HEK293 (cell line): Measurements from ENCODE around the gene LCN1.

Experiments used
- CTCF ChIA-PET: fragments of 350-600 bp; formaldehyde crosslinking; extraction: SDS; loops from one replicate; lab custom pipeline; 2021; ENCODE audit warnings: antibody characterized with exemption; lab: Yijun Ruan, JAX
- POLR2A ChIA-PET: fragments of 300-600 bp; formaldehyde crosslinking; extraction: SDS; loops from one replicate; lab custom pipeline; 2020; ENCODE audit warnings: antibody characterized with exemption, inconsistent platforms; lab: Yijun Ruan, JAX
- H3K27ac ChIP-seq: fragments of 200-500 bp; sonication (Bioruptor generic); 2 replicates; pipeline ENCODE4 v1.5.1; 2014; ENCODE audit warnings: low read depth, low read length, control low read depth, inconsistent platforms; ENCODE audit errors: extremely low read depth
- H3K36me3 ChIP-seq, 2 experiments: fragments of 200-500 bp in 1 of 2; sonication (Bioruptor generic) in 1 of 2; 1 replicate in 1 of 2; 2 replicates in 1 of 2; pipeline ENCODE4 v1.5.1; 2014 to 2017; ENCODE audit warnings: inconsistent platforms in 2 of 2, low read length in 2 of 2; ENCODE audit not compliant: control insufficient read depth in 2 of 2, insufficient read depth in 1 of 2
- H3K4me1 ChIP-seq: fragments of 200-500 bp; sonication (Bioruptor generic); 2 replicates; pipeline ENCODE4 v1.5.1; 2014; ENCODE audit warnings: mild to moderate bottlenecking, low read length, inconsistent platforms; ENCODE audit not compliant: control insufficient read depth, insufficient read depth
- H3K4me3 ChIP-seq: 2 replicates; pipeline ENCODE4 v1.5.1; 2011; ENCODE audit warnings: low read depth, mild to moderate bottlenecking, control low read depth, low read length, moderate library complexity
- H3K9me3 ChIP-seq: fragments of 200-500 bp; sonication (Bioruptor generic); 2 replicates; pipeline ENCODE4 v1.5.1; 2014; ENCODE audit warnings: low read depth, low read length, inconsistent platforms; ENCODE audit not compliant: control insufficient read depth, insufficient read depth
- GFI1B ChIP-seq: fragments of 450-650 bp; formaldehyde crosslinking; IDR thresholded peaks from 2 replicates; pipeline ENCODE4 v1.5.1; 2016; ENCODE audit warnings: missing biosample characterization, missing genetic modification characterization
- GLI4 ChIP-seq: fragments of 450-650 bp; formaldehyde crosslinking; IDR thresholded peaks from 2 replicates; pipeline ENCODE4 v1.5.1; 2016; ENCODE audit warnings: missing biosample characterization, missing genetic modification characterization
- OVOL3 ChIP-seq: fragments of 450-650 bp; formaldehyde crosslinking; IDR thresholded peaks from 2 replicates; pipeline ENCODE4 v1.5.1; 2016; ENCODE audit warnings: missing biosample characterization, missing genetic modification characterization
- SP2 ChIP-seq: fragments of 450-650 bp; formaldehyde crosslinking; IDR thresholded peaks from 2 replicates; pipeline ENCODE4 v1.5.1; 2016; ENCODE audit warnings: missing biosample characterization, missing genetic modification characterization
- ZBTB7A ChIP-seq: fragments of 450-650 bp; formaldehyde crosslinking; IDR thresholded peaks from 2 replicates; pipeline ENCODE4 v1.5.1; 2016; ENCODE audit warnings: low read depth, missing biosample characterization, missing genetic modification characterization
- ZBTB8A ChIP-seq: fragments of 450-650 bp; formaldehyde crosslinking; IDR thresholded peaks from 2 replicates; pipeline ENCODE4 v1.5.1; 2016; ENCODE audit warnings: missing biosample characterization, missing genetic modification characterization
- ZFP3 ChIP-seq: fragments of 450-650 bp; formaldehyde crosslinking; IDR thresholded peaks from 2 replicates; pipeline ENCODE4 v1.5.1; 2016; ENCODE audit warnings: low read depth, missing biosample characterization, missing genetic modification characterization
- ZFP37 ChIP-seq: fragments of 450-650 bp; formaldehyde crosslinking; IDR thresholded peaks from 2 replicates; pipeline ENCODE4 v1.5.1; 2016; ENCODE audit warnings: missing biosample characterization, missing genetic modification characterization
- ZNF121 ChIP-seq: fragments of 450-650 bp; formaldehyde crosslinking; IDR thresholded peaks from 2 replicates; pipeline ENCODE4 v1.5.1; 2016; ENCODE audit warnings: missing biosample characterization, missing genetic modification characterization
- ZNF157 ChIP-seq: fragments of 450-650 bp; formaldehyde crosslinking; IDR thresholded peaks from 2 replicates; pipeline ENCODE4 v1.5.1; 2016; ENCODE audit warnings: missing biosample characterization, missing genetic modification characterization
- ZNF174 ChIP-seq: fragments of 450-650 bp; formaldehyde crosslinking; IDR thresholded peaks from 2 replicates; pipeline ENCODE4 v1.5.0; 2017; ENCODE audit warnings: missing biosample characterization, mild to moderate bottlenecking, missing genetic modification characterization
- ZNF221 ChIP-seq: fragments of 450-650 bp; formaldehyde crosslinking; IDR thresholded peaks from 2 replicates; pipeline ENCODE4 v1.5.1; 2017; ENCODE audit warnings: missing biosample characterization, missing genetic modification characterization, borderline replicate concordance
- ZNF23 ChIP-seq: fragments of 450-650 bp; formaldehyde crosslinking; IDR thresholded peaks from 2 replicates; pipeline ENCODE4 v1.5.1; 2016; ENCODE audit warnings: missing biosample characterization, missing genetic modification characterization, borderline replicate concordance
- ZNF292 ChIP-seq: fragments of 450-650 bp; formaldehyde crosslinking; IDR thresholded peaks from 2 replicates; pipeline ENCODE4 v1.5.1; 2016; ENCODE audit warnings: low read depth, missing biosample characterization, missing genetic modification characterization, borderline replicate concordance
- ZNF324 ChIP-seq: fragments of 450-650 bp; formaldehyde crosslinking; IDR thresholded peaks from 2 replicates; pipeline ENCODE4 v1.5.1; 2016; ENCODE audit warnings: missing biosample characterization, missing genetic modification characterization
- ZNF416 ChIP-seq: fragments of 450-650 bp; formaldehyde crosslinking; IDR thresholded peaks from 2 replicates; pipeline ENCODE4 v1.5.1; 2016; ENCODE audit warnings: missing biosample characterization, missing genetic modification characterization
- ZNF48 ChIP-seq: fragments of 450-650 bp; formaldehyde crosslinking; IDR thresholded peaks from 2 replicates; pipeline ENCODE4 v1.5.1; 2016; ENCODE audit warnings: missing biosample characterization, missing genetic modification characterization
- ZNF521 ChIP-seq: fragments of 450-650 bp; formaldehyde crosslinking; IDR thresholded peaks from 2 replicates; pipeline ENCODE4 v1.5.1; 2017; ENCODE audit warnings: missing biosample characterization, mild to moderate bottlenecking, missing genetic modification characterization
- ZNF529 ChIP-seq: fragments of 450-650 bp; formaldehyde crosslinking; IDR thresholded peaks from 2 replicates; pipeline ENCODE4 v1.5.1; 2017; ENCODE audit warnings: missing genetic modification characterization, missing biosample characterization; ENCODE audit not compliant: insufficient replicate concordance
- ZNF548 ChIP-seq: fragments of 450-650 bp; formaldehyde crosslinking; IDR thresholded peaks from 2 replicates; pipeline ENCODE4 v1.5.1; 2016; ENCODE audit warnings: missing biosample characterization, missing genetic modification characterization
- ZNF555 ChIP-seq: fragments of 450-650 bp; formaldehyde crosslinking; conservative IDR thresholded peaks from 2 replicates; pipeline ENCODE4 v1.5.1; 2017; ENCODE audit warnings: missing biosample characterization, mild to moderate bottlenecking, missing genetic modification characterization, inconsistent platforms
- ZNF664 ChIP-seq: fragments of 450-650 bp; formaldehyde crosslinking; IDR thresholded peaks from 2 replicates; pipeline ENCODE4 v1.5.1; 2016; ENCODE audit warnings: missing biosample characterization, missing genetic modification characterization
- ZNF776 ChIP-seq: fragments of 450-650 bp; formaldehyde crosslinking; IDR thresholded peaks from 2 replicates; pipeline ENCODE4 v1.5.0; 2017; ENCODE audit warnings: missing biosample characterization, missing genetic modification characterization, borderline replicate concordance
- ZNF777 ChIP-seq: fragments of 450-650 bp; formaldehyde crosslinking; IDR thresholded peaks from 2 replicates; pipeline ENCODE4 v1.5.1; 2017; ENCODE audit warnings: missing biosample characterization, missing genetic modification characterization, borderline replicate concordance
- ZNF843 ChIP-seq: fragments of 450-650 bp; formaldehyde crosslinking; IDR thresholded peaks from 2 replicates; pipeline ENCODE4 v1.5.1; 2016; ENCODE audit warnings: missing biosample characterization, missing genetic modification characterization
- TF ChIP-seq, protein P1 (sequence below): fragments of 450-650 bp; formaldehyde crosslinking; IDR thresholded peaks from 2 replicates; pipeline ENCODE4 v1.5.1; 2016; ENCODE audit warnings: missing biosample characterization, missing genetic modification characterization
- TF ChIP-seq, protein P2 (sequence below): fragments of 450-650 bp; formaldehyde crosslinking; IDR thresholded peaks from 2 replicates; pipeline ENCODE4 v1.5.1; 2016; ENCODE audit warnings: missing biosample characterization, missing genetic modification characterization, borderline replicate concordance

Gene LCN1

DNA sequence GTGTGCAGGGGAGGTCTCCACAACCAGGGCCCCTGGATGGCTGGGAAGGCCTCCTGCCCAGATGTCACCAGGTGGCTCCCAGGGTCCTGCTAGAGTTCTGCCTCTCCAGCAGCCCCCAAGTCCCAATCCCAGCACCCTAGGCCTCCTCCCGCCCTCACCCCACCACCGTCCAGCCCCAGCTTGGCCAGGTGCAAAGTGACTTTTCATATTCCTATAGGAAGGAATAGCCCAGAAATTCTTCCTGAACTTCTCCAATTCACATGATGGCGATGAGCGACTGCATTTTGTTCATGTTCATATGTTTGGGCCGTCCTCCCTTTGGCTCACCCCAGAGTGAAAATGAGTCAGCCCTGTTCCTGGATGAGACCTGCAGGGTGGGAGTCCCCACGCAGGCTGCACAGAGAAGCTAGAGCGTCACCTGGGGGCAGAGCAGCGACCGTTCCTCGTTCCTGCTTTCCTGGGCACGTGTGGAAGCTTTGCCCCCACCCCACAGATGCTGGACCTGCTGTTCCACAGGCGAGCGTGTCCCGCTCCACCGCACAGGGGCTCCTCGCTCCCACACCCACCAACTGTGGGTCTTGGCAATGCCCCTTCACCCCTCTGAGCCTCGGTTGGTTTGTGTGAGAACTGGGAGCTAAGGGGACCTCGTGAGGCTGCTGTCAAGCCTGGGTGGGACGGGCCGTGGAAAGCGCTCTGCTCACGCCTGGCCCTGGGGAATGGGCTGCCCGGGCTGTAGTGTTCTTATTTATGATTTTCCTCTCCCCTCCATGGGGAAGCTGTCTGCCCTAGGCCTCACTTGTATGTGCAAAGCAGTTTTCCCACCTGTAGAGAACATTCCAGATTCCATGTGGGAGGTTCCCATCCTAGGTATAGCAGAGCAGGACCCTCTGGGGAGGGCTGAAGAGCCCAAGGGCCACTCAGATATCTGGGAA, 13.9 kb upstream of the LCN1 start:
- TF ChIP-seq, protein P1, sequence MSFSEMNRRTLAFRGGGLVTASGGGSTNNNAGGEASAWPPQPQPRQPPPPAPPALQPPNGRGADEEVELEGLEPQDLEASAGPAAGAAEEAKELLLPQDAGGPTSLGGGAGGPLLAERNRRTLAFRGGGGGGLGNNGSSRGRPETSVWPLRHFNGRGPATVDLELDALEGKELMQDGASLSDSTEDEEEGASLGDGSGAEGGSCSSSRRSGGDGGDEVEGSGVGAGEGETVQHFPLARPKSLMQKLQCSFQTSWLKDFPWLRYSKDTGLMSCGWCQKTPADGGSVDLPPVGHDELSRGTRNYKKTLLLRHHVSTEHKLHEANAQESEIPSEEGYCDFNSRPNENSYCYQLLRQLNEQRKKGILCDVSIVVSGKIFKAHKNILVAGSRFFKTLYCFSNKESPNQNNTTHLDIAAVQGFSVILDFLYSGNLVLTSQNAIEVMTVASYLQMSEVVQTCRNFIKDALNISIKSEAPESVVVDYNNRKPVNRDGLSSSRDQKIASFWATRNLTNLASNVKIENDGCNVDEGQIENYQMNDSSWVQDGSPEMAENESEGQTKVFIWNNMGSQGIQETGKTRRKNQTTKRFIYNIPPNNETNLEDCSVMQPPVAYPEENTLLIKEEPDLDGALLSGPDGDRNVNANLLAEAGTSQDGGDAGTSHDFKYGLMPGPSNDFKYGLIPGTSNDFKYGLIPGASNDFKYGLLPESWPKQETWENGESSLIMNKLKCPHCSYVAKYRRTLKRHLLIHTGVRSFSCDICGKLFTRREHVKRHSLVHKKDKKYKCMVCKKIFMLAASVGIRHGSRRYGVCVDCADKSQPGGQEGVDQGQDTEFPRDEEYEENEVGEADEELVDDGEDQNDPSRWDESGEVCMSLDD (tag by site-specific recombination): no peak
- TF ChIP-seq ZNF555 (tag by site-specific recombination) (no peak), ZNF174 (tag by site-specific recombination) (no peak), SP2 (tag by site-specific recombination) (no peak), ZBTB7A (no peak), ZFP3 (tag by site-specific recombination) (no peak), ZBTB8A (no peak), ZNF664 (tag by site-specific recombination) (no peak), ZNF324 (tag by site-specific recombination) (no peak), GLI4 (no peak)
- TF ChIP-seq, all 188 proteins: peak for 0
- POLR2A ChIA-PET: no interaction called here
- Histone ChIP-seq H3K4me3 (no peak overlapping the region), H3K9me3 (no peaks in the 10 kb centered on the region), H3K4me1 (no peaks in the 10 kb centered on the region), H3K27ac (no peak overlapping the region), H3K36me3 (peaks cover 0 to 30% of the 10 kb centered on the region in 2 experiments; a peak in 2 of 3 replicates)
- CTCF ChIA-PET: interaction anchor here (0.6 to 0.7 kb wide), 2 partner anchors 13 to 416 kb away, joined by 3 read pairs; no protein-coding TSS in a partner anchor

DNA sequence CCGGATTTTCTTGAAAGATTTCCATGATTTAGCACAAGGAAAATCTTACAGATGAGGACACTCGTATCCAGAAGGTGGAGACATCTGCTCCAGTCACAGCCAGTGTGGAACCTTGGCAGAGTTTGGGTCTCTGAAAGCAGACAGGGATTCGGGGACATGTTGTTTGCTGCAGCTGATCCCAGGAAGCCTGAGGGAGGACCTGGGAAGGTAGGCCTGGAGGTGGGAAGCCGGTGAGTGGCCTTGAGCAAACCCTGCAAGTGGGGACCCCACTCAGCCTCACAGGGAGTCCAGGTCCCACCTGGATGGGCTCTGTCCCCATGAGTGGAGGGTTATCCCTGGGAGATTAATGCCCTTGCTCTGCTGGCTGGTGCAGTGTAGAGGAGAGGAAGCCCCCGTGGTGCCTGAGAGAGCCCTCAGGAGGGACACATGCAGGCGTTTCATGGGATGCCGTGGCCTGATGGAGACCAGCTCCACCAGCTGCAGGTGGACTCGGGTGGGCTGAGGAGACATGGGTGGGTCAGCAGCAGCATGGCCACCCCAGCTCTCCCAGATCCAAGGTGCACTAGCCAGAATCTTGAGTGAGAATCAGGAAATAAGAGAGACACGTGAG, 12.9 kb upstream of the LCN1 start:
- H3K36me3 ChIP-seq: peaks cover 0 to 20% of the 10 kb centered on the region in 2 experiments; a peak in 1 of 3 replicates
- no peak overlapping the region for H3K27ac ChIP-seq
- no peaks in the 10 kb centered on the region for H3K4me1 ChIP-seq
- H3K9me3 ChIP-seq: no peaks in the 10 kb centered on the region
- no peak overlapping the region for H3K4me3 ChIP-seq
- POLR2A ChIA-PET: no interaction called here
- TF ChIP-seq GFI1B (no peak), ZNF48 (tag by site-specific recombination) (no peak), ZNF292 (tag by site-specific recombination) (no peak), ZNF157 (tag by site-specific recombination) (no peak), ZFP37 (tag by site-specific recombination) (no peak), ZNF221 (no peak)
- CTCF ChIA-PET: no interaction called here

DNA sequence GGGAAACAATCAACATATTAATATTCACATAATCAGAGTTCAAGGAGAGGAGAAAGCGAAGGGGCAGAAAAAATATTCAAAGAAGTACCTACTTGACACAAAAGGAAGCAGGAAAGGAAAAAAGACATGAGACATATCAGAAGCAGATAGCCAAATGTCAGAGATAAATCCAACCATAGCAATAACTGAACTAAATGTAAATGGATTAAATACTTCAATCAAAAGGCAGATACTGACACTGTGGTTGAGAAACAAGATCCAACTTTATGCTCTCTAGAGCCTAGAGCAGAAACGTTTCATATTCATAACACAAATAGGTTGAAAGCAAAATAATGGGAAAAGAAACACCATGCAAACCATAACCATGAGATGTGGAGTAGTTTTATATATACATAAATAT, 11.8 kb upstream of the LCN1 start:
- Histone ChIP-seq H3K27ac (no peak overlapping the region), H3K4me3 (no peak overlapping the region), H3K9me3 (no peaks in the 10 kb centered on the region), H3K4me1 (no peaks in the 10 kb centered on the region), H3K36me3 (peaks cover 0 to 9% of the 10 kb centered on the region in 2 experiments; a peak in 1 of 3 replicates)
- ChIA-PET CTCF (no interaction called here), POLR2A (no interaction called here)
- no peak for TF ChIP-seq ZNF529 (tag by site-specific recombination)
- no peak for TF ChIP-seq ZNF776 (tag by site-specific recombination)
- TF ChIP-seq ZNF121 (tag by site-specific recombination): no peak
- TF ChIP-seq OVOL3 (tag by site-specific recombination): no peak
- TF ChIP-seq ZNF843: no peak
- TF ChIP-seq ZNF777 (tag by site-specific recombination): no peak
- no peak for TF ChIP-seq GLI4
- TF ChIP-seq, protein P2, sequence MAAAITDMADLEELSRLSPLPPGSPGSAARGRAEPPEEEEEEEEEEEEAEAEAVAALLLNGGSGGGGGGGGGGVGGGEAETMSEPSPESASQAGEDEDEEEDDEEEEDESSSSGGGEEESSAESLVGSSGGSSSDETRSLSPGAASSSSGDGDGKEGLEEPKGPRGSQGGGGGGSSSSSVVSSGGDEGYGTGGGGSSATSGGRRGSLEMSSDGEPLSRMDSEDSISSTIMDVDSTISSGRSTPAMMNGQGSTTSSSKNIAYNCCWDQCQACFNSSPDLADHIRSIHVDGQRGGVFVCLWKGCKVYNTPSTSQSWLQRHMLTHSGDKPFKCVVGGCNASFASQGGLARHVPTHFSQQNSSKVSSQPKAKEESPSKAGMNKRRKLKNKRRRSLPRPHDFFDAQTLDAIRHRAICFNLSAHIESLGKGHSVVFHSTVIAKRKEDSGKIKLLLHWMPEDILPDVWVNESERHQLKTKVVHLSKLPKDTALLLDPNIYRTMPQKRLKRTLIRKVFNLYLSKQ (tag by site-specific recombination): no peak
- TF ChIP-seq ZNF548 (tag by site-specific recombination): no peak
- TF ChIP-seq ZNF416 (tag by site-specific recombination): no peak
- no peak for TF ChIP-seq ZNF23 (tag by site-specific recombination)
- TF ChIP-seq ZNF521 (tag by site-specific recombination): no peak
